ENCODE results near the gene F8.

DNA sequence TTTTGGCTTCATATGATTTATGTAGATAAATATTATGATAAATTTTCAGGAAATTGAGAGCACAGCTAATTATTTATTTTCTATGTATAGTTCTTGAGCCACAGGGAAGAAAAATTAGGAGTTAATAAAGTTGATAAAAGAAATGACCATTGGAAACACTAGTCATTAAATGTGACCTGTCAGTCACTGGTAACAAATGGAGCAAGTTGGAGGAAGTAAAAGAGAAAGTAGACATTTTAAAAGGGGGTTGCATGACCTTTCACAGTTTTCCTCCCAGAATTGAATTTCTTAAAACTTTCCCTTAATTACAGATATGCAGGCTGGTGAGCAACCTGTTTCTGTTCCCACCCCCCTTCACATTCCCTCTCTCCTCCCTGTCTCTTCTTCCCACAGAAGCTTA, 193.4 kb downstream of the F8 start:
- TF ChIP-seq POLR2A (IDR thresholded peaks at IDR 0.05) = no peak
- no peak for TF ChIP-seq CTCF (IDR thresholded peaks at IDR 0.05)
